HEK293 (cell line): ENCODE results near the gene TOPBP1.

Source experiments
- CTCF ChIA-PET: fragments of 350-600 bp; formaldehyde crosslinking; extraction: SDS; loops from one replicate; lab custom pipeline; 2021; ENCODE audit warnings: antibody characterized with exemption; lab: Yijun Ruan, JAX
- POLR2A ChIA-PET: fragments of 300-600 bp; formaldehyde crosslinking; extraction: SDS; loops from one replicate; lab custom pipeline; 2020; ENCODE audit warnings: antibody characterized with exemption, inconsistent platforms; lab: Yijun Ruan, JAX
- H3K27ac ChIP-seq: fragments of 200-500 bp; sonication (Bioruptor generic); 2 replicates; pipeline ENCODE4 v1.5.1; 2014; ENCODE audit warnings: low read depth, low read length, control low read depth, inconsistent platforms; ENCODE audit errors: extremely low read depth
- H3K36me3 ChIP-seq, 2 experiments: fragments of 200-500 bp in 1 of 2; sonication (Bioruptor generic) in 1 of 2; 1 replicate in 1 of 2; 2 replicates in 1 of 2; pipeline ENCODE4 v1.5.1; 2014 to 2017; ENCODE audit warnings: inconsistent platforms in 2 of 2, low read length in 2 of 2; ENCODE audit not compliant: control insufficient read depth in 2 of 2, insufficient read depth in 1 of 2
- H3K4me1 ChIP-seq: fragments of 200-500 bp; sonication (Bioruptor generic); 2 replicates; pipeline ENCODE4 v1.5.1; 2014; ENCODE audit warnings: mild to moderate bottlenecking, low read length, inconsistent platforms; ENCODE audit not compliant: control insufficient read depth, insufficient read depth
- H3K4me3 ChIP-seq: 2 replicates; pipeline ENCODE4 v1.5.1; 2011; ENCODE audit warnings: low read depth, mild to moderate bottlenecking, control low read depth, low read length, moderate library complexity
- H3K9me3 ChIP-seq: fragments of 200-500 bp; sonication (Bioruptor generic); 2 replicates; pipeline ENCODE4 v1.5.1; 2014; ENCODE audit warnings: low read depth, low read length, inconsistent platforms; ENCODE audit not compliant: control insufficient read depth, insufficient read depth
- BCL11A ChIP-seq: fragments of 450-650 bp; formaldehyde crosslinking; IDR thresholded peaks from 2 replicates; pipeline ENCODE4 v1.5.1; 2016; ENCODE audit warnings: low read depth, missing biosample characterization, missing genetic modification characterization
- CTCF ChIP-seq: fragments of 450-650 bp; formaldehyde crosslinking; IDR thresholded peaks from 2 replicates; pipeline ENCODE4 v1.5.1; 2016; ENCODE audit warnings: missing biosample characterization, missing genetic modification characterization
- HIC1 ChIP-seq: fragments of 450-650 bp; formaldehyde crosslinking; IDR thresholded peaks from 2 replicates; pipeline ENCODE4 v1.5.1; 2016; ENCODE audit warnings: missing biosample characterization, missing genetic modification characterization
- HOXC10 ChIP-seq: sonication (generic); formaldehyde crosslinking; IDR thresholded peaks from 2 replicates; pipeline ENCODE4 v1.8.1; 2023; ENCODE audit warnings: mild to moderate bottlenecking, missing genetic modification reagents
- HOXD13 ChIP-seq: sonication (generic); formaldehyde crosslinking; IDR thresholded peaks from 2 replicates; pipeline ENCODE4 v1.8.0; 2022; ENCODE audit warnings: missing genetic modification reagents, borderline replicate concordance
- KLF10 ChIP-seq: fragments of 450-650 bp; IDR thresholded peaks from 2 replicates; pipeline ENCODE4 v1.5.1; 2018; ENCODE audit warnings: missing biosample characterization, mild to moderate bottlenecking, missing genetic modification characterization
- MEIS1 ChIP-seq: sonication (generic); formaldehyde crosslinking; IDR thresholded peaks from 2 replicates; pipeline ENCODE4 v1.8.1; 2022; ENCODE audit warnings: missing genetic modification reagents, mild to moderate bottlenecking, borderline replicate concordance
- OSR2 ChIP-seq: fragments of 450-650 bp; formaldehyde crosslinking; IDR thresholded peaks from 2 replicates; pipeline ENCODE4 v1.5.1; 2016; ENCODE audit warnings: missing biosample characterization, missing genetic modification characterization
- PRDM6 ChIP-seq: fragments of 450-650 bp; formaldehyde crosslinking; IDR thresholded peaks from 2 replicates; pipeline ENCODE4 v1.5.1; 2017; ENCODE audit warnings: missing biosample characterization, missing genetic modification characterization
- SP2 ChIP-seq: fragments of 450-650 bp; formaldehyde crosslinking; IDR thresholded peaks from 2 replicates; pipeline ENCODE4 v1.5.1; 2016; ENCODE audit warnings: missing biosample characterization, missing genetic modification characterization
- TSHZ1 ChIP-seq: fragments of 450-650 bp; formaldehyde crosslinking; IDR thresholded peaks from 2 replicates; pipeline ENCODE4 v1.5.1; 2016; ENCODE audit warnings: missing biosample characterization, missing genetic modification characterization, borderline replicate concordance
- ZBTB21 ChIP-seq: fragments of 450-650 bp; formaldehyde crosslinking; IDR thresholded peaks from 2 replicates; pipeline ENCODE4 v1.5.1; 2017; ENCODE audit warnings: missing biosample characterization, missing genetic modification characterization
- ZBTB44 ChIP-seq: fragments of 450-650 bp; IDR thresholded peaks from 2 replicates; pipeline ENCODE4 v1.5.1; 2018; ENCODE audit warnings: missing biosample characterization, mild to moderate bottlenecking, missing genetic modification characterization
- ZNF155 ChIP-seq: fragments of 450-650 bp; formaldehyde crosslinking; IDR thresholded peaks from 2 replicates; pipeline ENCODE4 v1.5.1; 2016; ENCODE audit warnings: missing biosample characterization, missing genetic modification characterization
- ZNF157 ChIP-seq: fragments of 450-650 bp; formaldehyde crosslinking; IDR thresholded peaks from 2 replicates; pipeline ENCODE4 v1.5.1; 2016; ENCODE audit warnings: missing biosample characterization, missing genetic modification characterization
- ZNF169 ChIP-seq: fragments of 450-650 bp; formaldehyde crosslinking; IDR thresholded peaks from 2 replicates; pipeline ENCODE4 v1.5.1; 2016; ENCODE audit warnings: missing biosample characterization, missing genetic modification characterization
- ZNF223 ChIP-seq: fragments of 450-650 bp; formaldehyde crosslinking; IDR thresholded peaks from 2 replicates; pipeline ENCODE4 v1.5.1; 2016; ENCODE audit warnings: missing biosample characterization, missing genetic modification characterization
- ZNF266 ChIP-seq: fragments of 450-650 bp; formaldehyde crosslinking; IDR thresholded peaks from 2 replicates; pipeline ENCODE4 v1.5.1; 2016; ENCODE audit warnings: missing biosample characterization, missing genetic modification characterization, low read depth
- ZNF501 ChIP-seq: fragments of 450-650 bp; formaldehyde crosslinking; IDR thresholded peaks from 2 replicates; pipeline ENCODE4 v1.5.1; 2016; ENCODE audit warnings: missing biosample characterization, missing genetic modification characterization
- ZNF585B ChIP-seq: fragments of 450-650 bp; formaldehyde crosslinking; IDR thresholded peaks from 2 replicates; pipeline ENCODE4 v1.5.1; 2016; ENCODE audit warnings: missing biosample characterization, missing genetic modification characterization
- ZNF626 ChIP-seq: fragments of 450-650 bp; sonication (Bioruptor Pico); formaldehyde crosslinking; IDR thresholded peaks from 2 replicates; pipeline ENCODE4 v1.5.1; 2018; ENCODE audit warnings: missing biosample characterization, missing genetic modification characterization, inconsistent platforms
- ZNF747 ChIP-seq: fragments of 450-650 bp; formaldehyde crosslinking; IDR thresholded peaks from 2 replicates; pipeline ENCODE4 v1.5.1; 2016; ENCODE audit warnings: missing biosample characterization, missing genetic modification characterization
- ZSCAN18 ChIP-seq: fragments of 450-650 bp; formaldehyde crosslinking; IDR thresholded peaks from 2 replicates; pipeline ENCODE4 v1.5.1; 2016; ENCODE audit warnings: missing biosample characterization, missing genetic modification characterization
- ZSCAN30 ChIP-seq: fragments of 450-650 bp; IDR thresholded peaks from 2 replicates; pipeline ENCODE4 v1.5.1; 2018; ENCODE audit warnings: missing biosample characterization, mild to moderate bottlenecking, missing genetic modification characterization, moderate library complexity

TOPBP1 gene

GRCh38 chr3:133600572-133601081 lies 61.1 kb downstream of the TOPBP1 start:
- Histone ChIP-seq H3K36me3 (peaks cover 12 to 45% of the 10 kb centered on the region in 2 experiments; a peak in 2 of 3 replicates), H3K4me3 (no peak overlapping the region), H3K9me3 (no peaks in the 10 kb centered on the region), H3K4me1 (no peaks in the 10 kb centered on the region), H3K27ac (no peak overlapping the region)
- ChIA-PET CTCF (no interaction called here), POLR2A (no interaction called here)
- TF ChIP-seq BCL11A (tag by site-specific recombination): no peak
- TF ChIP-seq ZBTB44 (tag by site-specific recombination): no peak
- no peak for TF ChIP-seq HOXD13 (CRISPR knock-in tag)
- TF ChIP-seq ZNF585B (tag by site-specific recombination): no peak
- TF ChIP-seq ZNF223: no peak
- no peak for TF ChIP-seq KLF10 (tag by site-specific recombination)
- TF ChIP-seq HOXC10: no peak

- H3K9me3 ChIP-seq: no peaks in the 10 kb centered on the region
- peaks cover 4 to 33% of the 10 kb centered on the region in 2 experiments; a peak in 2 of 3 replicates for H3K36me3 ChIP-seq
- ChIA-PET CTCF (interaction anchor here (0.6 to 0.7 kb wide), 2 partner anchors 16 to 68 kb away, joined by 3 to 4 read pairs; no protein-coding TSS in a partner anchor), POLR2A (no interaction called here)
- no peak overlapping the region for H3K27ac ChIP-seq
- no peaks in the 10 kb centered on the region for H3K4me1 ChIP-seq
- no peak overlapping the region for H3K4me3 ChIP-seq
- no peak for TF ChIP-seq ZBTB21 (tag by site-specific recombination)
- TF ChIP-seq OSR2 (tag by site-specific recombination): no peak
- TF ChIP-seq ZNF155 (tag by site-specific recombination): no peak
- no peak for TF ChIP-seq CTCF (tag by site-specific recombination)
- TF ChIP-seq ZSCAN18 (tag by site-specific recombination): no peak
- TF ChIP-seq SP2: no peak
- TF ChIP-seq ZSCAN30 (tag by site-specific recombination): no peak
- TF ChIP-seq ZNF266 (tag by site-specific recombination): no peak
- TF ChIP-seq TSHZ1: no peak
- TF ChIP-seq HIC1: no peak
- no peak for TF ChIP-seq ZNF501 (tag by site-specific recombination)
- no peak for TF ChIP-seq MEIS1
- TF ChIP-seq ZNF626 (tag by site-specific recombination): no peak
- TF ChIP-seq ZNF169 (tag by site-specific recombination): no peak
- no peak for TF ChIP-seq ZNF747 (tag by site-specific recombination)
- TF ChIP-seq PRDM6 (tag by site-specific recombination): no peak
- TF ChIP-seq ZNF157 (tag by site-specific recombination): no peak
Measured at GRCh38 chr3:133599280-133599679, 62.5 kb downstream of the TOPBP1 start.
